Erythroblast (primary cell): ENCODE measurements around the gene ZNF175.

Experiments used
- GATA1 ChIP-seq: IDR thresholded peaks from 2 replicates; pipeline ENCODE4 v1.6.1; 2011; ENCODE audit warnings: low read depth, mild to moderate bottlenecking, control low read depth, low read length, moderate library complexity
- POLR2A ChIP-seq: IDR thresholded peaks from 2 replicates; pipeline ENCODE4 v1.6.1; 2011; ENCODE audit warnings: mild to moderate bottlenecking, low read length

DNA sequence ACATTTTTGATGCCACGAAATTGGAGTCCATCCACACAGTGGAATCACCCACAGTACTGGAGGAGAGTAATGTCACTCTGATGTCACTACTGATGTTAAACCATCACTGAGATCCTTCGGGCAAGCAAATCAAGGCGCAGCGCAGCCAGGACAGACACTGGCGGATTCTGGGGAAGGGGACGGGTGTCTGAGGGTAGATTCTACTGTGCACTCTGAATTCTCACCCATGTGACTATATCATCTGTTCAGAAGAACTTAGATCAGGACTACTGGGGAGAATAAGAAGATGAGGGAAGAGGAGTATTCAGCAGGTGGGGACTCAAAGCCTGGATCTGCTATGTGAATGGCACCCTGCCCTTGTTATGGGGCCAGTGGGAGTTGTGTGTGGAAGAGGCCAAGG, 27.0 kb upstream of the ZNF175 start:
- TF ChIP-seq POLR2A: no peak
- no peak for TF ChIP-seq GATA1
